IMR-90 (cell line): ENCODE data around the gene COL2A1. TPM values are rescaled to one million over a fixed set of nuclear protein-coding genes. Genes with fewer than 3 reads are reported as not detected.

Experiments used
- ATAC-seq: fragments of 200-7000 bp; cut with Tn5 transposase; 2 replicates; pipeline ENCODE4 v1.9.1; 2020; ENCODE audit warnings: low read depth, mild to moderate bottlenecking, moderate library complexity
- BruUV-seq: library from RNA; stranded (reverse); fragments of 400-500 nt; replicated peaks from 2 replicates; lab custom pipeline; 2021; lab: Mats Ljungman, UMichigan
- CTCF ChIA-PET: fragments of 300-600 bp; formaldehyde crosslinking; extraction: SDS; loops from one replicate; lab custom pipeline; 2021; ENCODE audit warnings: antibody characterized with exemption; lab: Yijun Ruan, JAX
- POLR2A ChIA-PET: fragments of 300-600 bp; sonication (Branson Sonifier 250); formaldehyde crosslinking; loops from one replicate; lab custom pipeline; 2022; ENCODE audit warnings: antibody characterized with exemption; ENCODE audit not compliant: unreplicated experiment; lab: Charles Lee
- DNase-seq: peaks from one replicate; pipeline ENCODE4 v3.0.0; 2013
- H2AFZ ChIP-seq: replicated peaks from 2 replicates; pipeline ENCODE3; 2013; ENCODE audit warnings: low read length, mild to moderate bottlenecking; ENCODE audit not compliant: poor library complexity
- H2AK5ac ChIP-seq: 2 replicates; pipeline ENCODE4 v1.6.1; 2013; ENCODE audit warnings: low read depth, low read length, inconsistent platforms
- H2AK9ac ChIP-seq: replicated peaks from 2 replicates; pipeline ENCODE3; 2013; ENCODE audit warnings: mild to moderate bottlenecking, low read depth, low read length, moderate library complexity; ENCODE audit not compliant: poor library complexity
- H2BK120ac ChIP-seq: 2 replicates; pipeline ENCODE4 v1.6.1; 2013; ENCODE audit warnings: low read depth, low read length, inconsistent platforms
- H2BK15ac ChIP-seq: 3 replicates; pipeline ENCODE4 v1.6.1; 2013; ENCODE audit warnings: low read depth, low read length, inconsistent platforms
- H2BK20ac ChIP-seq: 2 replicates; pipeline ENCODE4 v1.6.1; 2013; ENCODE audit warnings: low read depth, mild to moderate bottlenecking, inconsistent platforms, low read length, moderate library complexity
- H2BK5ac ChIP-seq: 2 replicates; pipeline ENCODE4 v1.6.1; 2013; ENCODE audit warnings: mild to moderate bottlenecking, low read depth, low read length, inconsistent platforms; ENCODE audit not compliant: poor library complexity, severe bottlenecking
- H3K14ac ChIP-seq: replicated peaks from 2 replicates; pipeline ENCODE4 v1.6.1; 2013; ENCODE audit warnings: low read depth, low read length, inconsistent platforms
- H3K18ac ChIP-seq: 2 replicates; pipeline ENCODE4 v1.6.1; 2013; ENCODE audit warnings: low read depth, low read length, control low read depth
- H3K23ac ChIP-seq: 2 replicates; pipeline ENCODE4 v1.6.1; 2013; ENCODE audit warnings: low read depth, low read length, inconsistent platforms
- H3K27ac ChIP-seq: 2 replicates; pipeline ENCODE4 v1.5.1; 2013; ENCODE audit warnings: mild to moderate bottlenecking, control low read depth, low read length; ENCODE audit not compliant: insufficient read depth
- H3K27me3 ChIP-seq: 2 replicates; pipeline ENCODE4 v1.6.1; 2013; ENCODE audit warnings: low read length; ENCODE audit not compliant: control insufficient read depth, insufficient read depth
- H3K36me3 ChIP-seq: 2 replicates; pipeline ENCODE4 v1.6.1; 2013; ENCODE audit warnings: low read length, mixed read lengths; ENCODE audit not compliant: control insufficient read depth, insufficient read depth
- H3K4ac ChIP-seq: 2 replicates; pipeline ENCODE4 v1.6.1; 2013; ENCODE audit warnings: low read depth, low read length, inconsistent platforms
- H3K4me1 ChIP-seq: 2 replicates; pipeline ENCODE4 v1.6.1; 2013; ENCODE audit warnings: low read length, mixed read lengths; ENCODE audit not compliant: control insufficient read depth, insufficient read depth
- H3K4me2 ChIP-seq: 2 replicates; pipeline ENCODE4 v1.6.1; 2013; ENCODE audit warnings: low read depth, mild to moderate bottlenecking, control low read depth, low read length, moderate library complexity
- H3K4me3 ChIP-seq: 2 replicates; pipeline ENCODE4 v1.5.1; 2013; ENCODE audit warnings: low read depth, mild to moderate bottlenecking, control low read depth, low read length, moderate library complexity; ENCODE audit not compliant: insufficient read depth
- H3K56ac ChIP-seq: 2 replicates; pipeline ENCODE4 v1.6.1; 2013; ENCODE audit warnings: low read length, inconsistent platforms; ENCODE audit not compliant: insufficient read depth; ENCODE audit errors: extremely low read depth
- H3K79me1 ChIP-seq, 2 experiments: 2 replicates each; pipeline ENCODE4 v1.6.1; 2013; ENCODE audit warnings: low read length in 2 of 2, inconsistent platforms in 1 of 2, low read depth in 1 of 2
- H3K9ac ChIP-seq: 2 replicates; pipeline ENCODE4 v1.6.1; 2013; ENCODE audit warnings: low read depth, low read length, control low read depth
- H3K9me1 ChIP-seq: 2 replicates; pipeline ENCODE4 v1.6.1; 2013; ENCODE audit warnings: low read length, inconsistent platforms; ENCODE audit not compliant: insufficient read depth
- H3K9me3 ChIP-seq: 2 replicates; pipeline ENCODE4 v1.6.1; 2013; ENCODE audit warnings: low read length; ENCODE audit not compliant: control insufficient read depth, insufficient read depth
- H4K20me1 ChIP-seq: 2 replicates; pipeline ENCODE4 v1.6.1; 2013; ENCODE audit warnings: low read length, inconsistent platforms; ENCODE audit not compliant: insufficient read depth
- H4K5ac ChIP-seq: 2 replicates; pipeline ENCODE4 v1.6.1; 2013; ENCODE audit warnings: mild to moderate bottlenecking, low read depth, low read length, control low read depth
- H4K8ac ChIP-seq, 2 experiments: 2 replicates each; pipeline ENCODE4 v1.6.1; 2013; ENCODE audit warnings: low read depth in 2 of 2, low read length in 2 of 2, control low read depth in 1 of 2, inconsistent platforms in 1 of 2
- H4K91ac ChIP-seq: 2 replicates; pipeline ENCODE4 v1.6.1; 2013; ENCODE audit warnings: low read depth, low read length, inconsistent platforms; ENCODE audit not compliant: insufficient read depth
- BHLHE40 ChIP-seq: fragments of 150-350 bp; IDR thresholded peaks from 2 replicates; pipeline ENCODE4 v1.6.1; 2016; ENCODE audit warnings: mild to moderate bottlenecking, low read depth, low read length
- CEBPB ChIP-seq: IDR thresholded peaks from 2 replicates; pipeline ENCODE4 v1.6.1; 2012; ENCODE audit warnings: low read depth, low read length, improper control_type of control experiment
- CHD1 ChIP-seq: IDR thresholded peaks from 2 replicates; pipeline ENCODE4 v1.6.1; 2012; ENCODE audit warnings: low read depth, low read length, improper control_type of control experiment
- ELK1 ChIP-seq: fragments of 150-350 bp; IDR thresholded peaks from 2 replicates; pipeline ENCODE4 v1.6.1; 2016; ENCODE audit warnings: low read depth, mild to moderate bottlenecking, low read length, moderate library complexity, borderline replicate concordance
- FOS ChIP-seq: fragments of 150-350 bp; IDR thresholded peaks from 2 replicates; pipeline ENCODE4 v1.6.1; 2016; ENCODE audit warnings: low read depth, low read length
- MAFK ChIP-seq: IDR thresholded peaks from 2 replicates; pipeline ENCODE4 v1.6.1; 2012; ENCODE audit warnings: low read depth, low read length, improper control_type of control experiment
- MAZ ChIP-seq: IDR thresholded peaks from 2 replicates; pipeline ENCODE4 v1.6.1; 2012; ENCODE audit warnings: low read depth, mild to moderate bottlenecking, low read length, improper control_type of control experiment, moderate library complexity, borderline replicate concordance
- MXI1 ChIP-seq: IDR thresholded peaks from 2 replicates; pipeline ENCODE4 v1.6.1; 2012; ENCODE audit warnings: low read depth, mild to moderate bottlenecking, low read length, moderate library complexity, borderline replicate concordance
- NFE2L2 ChIP-seq: fragments of 150-350 bp; IDR thresholded peaks from 2 replicates; pipeline ENCODE4 v1.6.1; 2016; ENCODE audit warnings: low read depth, mild to moderate bottlenecking, low read length
- POLR2A ChIP-seq: IDR thresholded peaks from 2 replicates; pipeline ENCODE4 v1.6.1; 2012; ENCODE audit warnings: mild to moderate bottlenecking, low read depth, low read length
- RAD21 ChIP-seq: IDR thresholded peaks from 2 replicates; pipeline ENCODE4 v1.6.1; 2012; ENCODE audit warnings: low read length, improper control_type of control experiment
- RCOR1 ChIP-seq: IDR thresholded peaks from 2 replicates; pipeline ENCODE4 v1.6.1; 2012; ENCODE audit warnings: mild to moderate bottlenecking, low read length, improper control_type of control experiment; ENCODE audit not compliant: insufficient replicate concordance
- RFX5 ChIP-seq: IDR thresholded peaks from 2 replicates; pipeline ENCODE4 v1.8.0; 2012; ENCODE audit warnings: low read depth, mild to moderate bottlenecking, low read length, moderate library complexity
- SMC3 ChIP-seq: fragments of 150-350 bp; IDR thresholded peaks from 2 replicates; pipeline ENCODE4 v1.6.1; 2016; ENCODE audit warnings: low read depth, mild to moderate bottlenecking, antibody characterized with exemption, low read length, moderate library complexity
- USF2 ChIP-seq: fragments of 150-350 bp; IDR thresholded peaks from 2 replicates; pipeline ENCODE4 v1.6.1; 2017; ENCODE audit warnings: mild to moderate bottlenecking, antibody characterized with exemption, low read length, low read depth
- WGBS, 2 experiments: methylation state at CpG; one replicate each; pipeline versions ENCODE4 v1.1.5 to v1.1.7; 2013; ENCODE audit warnings: missing lambda C conversion rate in 2 of 2; ENCODE audit not compliant: insufficient read length in 1 of 2; ENCODE audit errors: extremely low coverage in 2 of 2; 5-methylcytosine and 5-hydroxymethylcytosine counted together
- dilution Hi-C: fragments of 300-500 bp; cut with HindIII; formaldehyde crosslinking; loops from one replicate; pipeline ENCODE4 v1.14.3; 2018; ENCODE audit warnings: low sequenced_read_pairs; ENCODE audit not compliant: unreplicated experiment
- in situ Hi-C: fragments of 300-500 bp; cut with MboI; formaldehyde crosslinking; loops from 3 replicates; pipeline ENCODE4 v1.14.3; 2019; ENCODE audit warnings: low sequenced_read_pairs, inconsistent platforms, mixed read lengths
- intact Hi-C: fragments of 100-400 bp; cut with micrococcal nuclease; formaldehyde crosslinking; loops from 2 replicates; pipeline ENCODE4 v1.10.0; 2022
- polyA plus RNA-seq, 3 experiments: library from polyadenylated mRNA; depleted of rRNA; stranded (reverse); fragments of >200 nt; gene quantifications; 2 replicates each; pipeline ENCODE4 v1.2.3, GENCODE V29; 2012; ENCODE audit warnings: low replicate concordance in 1 of 3
- total RNA-seq: library from RNA; depleted of rRNA; stranded (reverse); fragments of >200 nt; gene quantifications from 2 replicates; pipeline ENCODE4 v1.2.3, GENCODE V29; 2012

COL2A1 gene
- total and polyA plus RNA-seq, 2 of the 4 experiments (the other 2 are of a cell fraction): 0.05 TPM; not detected in 1

GRCh38 chr12:48001505-48002413 lies 2.5 kb downstream of the COL2A1 start:
- no peak overlapping the region for H2BK120ac ChIP-seq
- 0% methylated on average over 19 of the region's 57 CpGs; no CpG with 5 or more reads in 1 of the 2 experiments for WGBS, 2 experiments
- no peak overlapping the region for H2BK20ac ChIP-seq
- no peaks in the 10 kb centered on the region for H3K79me1 ChIP-seq
- no peak overlapping the region for H3K27ac ChIP-seq
- peak overlapping the region; percentile 92 for H2AFZ ChIP-seq
- H3K9me1 ChIP-seq: no peaks in the 10 kb centered on the region
- H3K4me1 ChIP-seq: peaks cover 4% of the 10 kb centered on the region; the same call in 1 of the 2 replicates
- no peak overlapping the region for H3K9ac ChIP-seq
- no peaks in the 10 kb centered on the region for H3K9me3 ChIP-seq
- H3K4ac ChIP-seq: no peak overlapping the region
- H3K4me3 ChIP-seq: peak overlapping the region; percentile 26
- H4K5ac ChIP-seq: no peak overlapping the region
- no peak overlapping the region for H2AK9ac ChIP-seq
- intact Hi-C loops (no loop called here), in situ Hi-C loops (no loop called here), dilution Hi-C loops (no loop called here)
- H4K91ac ChIP-seq: no peak overlapping the region
- ATAC-seq (peak; percentile 87), DNase-seq (no peak)
- H2BK5ac ChIP-seq: no peak overlapping the region
- H3K36me3 ChIP-seq: no peaks in the 10 kb centered on the region
- ChIA-PET POLR2A (no interaction called here), CTCF (interaction anchor here (0.7 to 1.5 kb wide), 2 partner anchors 10 to 983 kb away, joined by 3 read pairs; no protein-coding TSS in a partner anchor)
- H3K56ac ChIP-seq: no peak overlapping the region
- no peak overlapping the region for H2AK5ac ChIP-seq
- H3K27me3 ChIP-seq: peaks cover 78% of the 10 kb centered on the region
- no peak overlapping the region for H2BK15ac ChIP-seq
- BruUV-seq: no TSS peak
- H4K8ac ChIP-seq: no peak overlapping the region
- H4K20me1 ChIP-seq: peaks cover 6% of the 10 kb centered on the region; the same call in 1 of the 2 replicates
- H3K18ac ChIP-seq: no peak overlapping the region
- H3K14ac ChIP-seq: no peak overlapping the region
- 0 out of 2 replicates have a peak overlapping the region, but pooled peaks have one; percentile 17 for H3K23ac ChIP-seq
- H3K4me2 ChIP-seq: peak overlapping the region; percentile 83
- TF ChIP-seq CEBPB: no peak
- TF ChIP-seq RFX5: no peak
- TF ChIP-seq RCOR1: no peak
- no peak for TF ChIP-seq ELK1
- TF ChIP-seq POLR2A: no peak
- TF ChIP-seq MAZ: no peak
- no peak for TF ChIP-seq BHLHE40
- TF ChIP-seq SMC3: no peak
- TF ChIP-seq CHD1: no peak
- no peak for TF ChIP-seq USF2
- no peak for TF ChIP-seq MXI1
- TF ChIP-seq RAD21: no peak
- TF ChIP-seq NFE2L2: no peak
- TF ChIP-seq FOS: no peak
- TF ChIP-seq MAFK: no peak
